Kidney (tissue), 14 donors: Measurements from ENCODE around the gene DUSP15. TPM values are rescaled to one million over a fixed set of nuclear protein-coding genes. Genes with fewer than 3 reads are reported as not detected.
A peak's percentile ranks its signal among the peaks of the same experiment; 100 is the strongest.

ENCODE experiments used
- DNase-seq, 5 donors: peaks; one replicate each; pipeline ENCODE4 v3.0.0-alpha.2; 2013 to 2020
- FAIRE-seq: peaks from 2 replicates; lab custom pipeline; 2012; peaks lifted over from hg19 to GRCh38; lab: Jason Lieb, UNC
- H3K27ac ChIP-seq, 2 donors: one replicate each; pipeline ENCODE4 v1.7.0; 2013; ENCODE audit warnings: low read depth in 2 of 2, low read length in 2 of 2, inconsistent platforms in 1 of 2
- H3K27me3 ChIP-seq: one replicate; pipeline ENCODE4 v1.7.1; 2013; ENCODE audit warnings: low read length, inconsistent platforms; ENCODE audit not compliant: control insufficient read depth, insufficient read depth
- H3K36me3 ChIP-seq, 3 donors: one replicate each; pipeline versions ENCODE4 v1.7.0 to v1.7.1; 2013; ENCODE audit warnings: low read length in 3 of 3, control low read depth in 1 of 3, inconsistent platforms in 1 of 3; ENCODE audit not compliant: insufficient read depth in 3 of 3, control insufficient read depth in 2 of 3
- H3K4me1 ChIP-seq, 3 donors: one replicate each; pipeline versions ENCODE4 v1.7.0 to v1.7.1; 2013; ENCODE audit warnings: low read length in 3 of 3, inconsistent platforms in 1 of 3, low read depth in 1 of 3; ENCODE audit not compliant: control insufficient read depth in 2 of 3, insufficient read depth in 2 of 3
- H3K4me3 ChIP-seq, 3 donors: one replicate each; pipeline versions ENCODE4 v1.7.0 to v1.8.1; 2013; ENCODE audit warnings: low read length in 3 of 3, control low read depth in 1 of 3, inconsistent platforms in 1 of 3
- H3K9ac ChIP-seq, 3 donors: one replicate each; pipeline versions ENCODE4 v1.7.0 to v1.7.1; 2013; ENCODE audit warnings: low read length in 3 of 3, control low read depth in 1 of 3, inconsistent platforms in 1 of 3
- H3K9me3 ChIP-seq, 3 donors: one replicate each; pipeline versions ENCODE4 v1.7.0 to v1.7.1; 2013; ENCODE audit warnings: low read length in 3 of 3, control low read depth in 1 of 3, inconsistent platforms in 1 of 3; ENCODE audit not compliant: control insufficient read depth in 2 of 3, insufficient read depth in 1 of 3
- intact Hi-C: fragments of 100-400 bp; cut with DNase I; formaldehyde crosslinking; loops from one replicate; pipeline ENCODE4 v1.11.1; 2022
- polyA plus RNA-seq: library from polyadenylated mRNA; stranded (reverse); fragments of 350-450 nt; fragmentation: Illumina TruSeq; extraction: RNeasy Lipid Tissue Mini Kit (QIAGEN cat#74804); gene quantifications from one replicate; pipeline ENCODE4 v1.2.3, GENCODE V29; 2014; ENCODE audit warnings: low read depth, low replicate concordance; ENCODE audit not compliant: insufficient read depth
- total RNA-seq: library from RNA; stranded (reverse); fragmentation: NEBNext Ultra II Directional; extraction: Animal tissue kit (Norgen Biotek cat#: 25700); gene quantifications from one replicate; pipeline ENCODE4 v1.2.1, GENCODE V29; 2021
- TF ChIP-seq, protein P1 (sequence below): IDR thresholded peaks from 3 replicates; pipeline ENCODE4 v1.5.1; 2012; ENCODE audit warnings: mild to moderate bottlenecking, moderate library complexity, borderline replicate concordance; ENCODE audit not compliant: insufficient read depth; ENCODE audit errors: extremely low read depth
- donor health status: control.
- donor health status: control.
- donor health status: control.
- donor health status: control.
- donor health status: control.
- donor health status: DM: yes; HTN: yes; CAD: no.
- donor health status: Normal renal cell carcinoma (clear cell type).

DUSP15 gene
- total and polyA plus RNA-seq, 2 donors from 2014 or later, result 13.2 to 143 TPM

- intact Hi-C loops, result loop anchor here (10.0 kb wide), 1 partner anchor 128 kb away; the partner anchor contains the start of gene PDRG1
- TF ChIP-seq, protein P1, sequence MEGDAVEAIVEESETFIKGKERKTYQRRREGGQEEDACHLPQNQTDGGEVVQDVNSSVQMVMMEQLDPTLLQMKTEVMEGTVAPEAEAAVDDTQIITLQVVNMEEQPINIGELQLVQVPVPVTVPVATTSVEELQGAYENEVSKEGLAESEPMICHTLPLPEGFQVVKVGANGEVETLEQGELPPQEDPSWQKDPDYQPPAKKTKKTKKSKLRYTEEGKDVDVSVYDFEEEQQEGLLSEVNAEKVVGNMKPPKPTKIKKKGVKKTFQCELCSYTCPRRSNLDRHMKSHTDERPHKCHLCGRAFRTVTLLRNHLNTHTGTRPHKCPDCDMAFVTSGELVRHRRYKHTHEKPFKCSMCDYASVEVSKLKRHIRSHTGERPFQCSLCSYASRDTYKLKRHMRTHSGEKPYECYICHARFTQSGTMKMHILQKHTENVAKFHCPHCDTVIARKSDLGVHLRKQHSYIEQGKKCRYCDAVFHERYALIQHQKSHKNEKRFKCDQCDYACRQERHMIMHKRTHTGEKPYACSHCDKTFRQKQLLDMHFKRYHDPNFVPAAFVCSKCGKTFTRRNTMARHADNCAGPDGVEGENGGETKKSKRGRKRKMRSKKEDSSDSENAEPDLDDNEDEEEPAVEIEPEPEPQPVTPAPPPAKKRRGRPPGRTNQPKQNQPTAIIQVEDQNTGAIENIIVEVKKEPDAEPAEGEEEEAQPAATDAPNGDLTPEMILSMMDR, result no peak
- Histone ChIP-seq H3K9ac (no peak overlapping the region), H3K4me1 (peaks cover 0 to 3% (median 2%) of the 10 kb centered on the region in 3 donors), H3K4me3 (no peak overlapping the region), H3K27ac (no peak overlapping the region), H3K27me3 (no peaks in the 10 kb centered on the region), H3K36me3 (no peaks in the 10 kb centered on the region), H3K9me3 (no peaks in the 10 kb centered on the region)
- no peak for FAIRE-seq
- DNase-seq, result no peak
Measured at GRCh38 chr20:31827059-31827458, 43.3 kb downstream of the DUSP15 start.

DNA sequence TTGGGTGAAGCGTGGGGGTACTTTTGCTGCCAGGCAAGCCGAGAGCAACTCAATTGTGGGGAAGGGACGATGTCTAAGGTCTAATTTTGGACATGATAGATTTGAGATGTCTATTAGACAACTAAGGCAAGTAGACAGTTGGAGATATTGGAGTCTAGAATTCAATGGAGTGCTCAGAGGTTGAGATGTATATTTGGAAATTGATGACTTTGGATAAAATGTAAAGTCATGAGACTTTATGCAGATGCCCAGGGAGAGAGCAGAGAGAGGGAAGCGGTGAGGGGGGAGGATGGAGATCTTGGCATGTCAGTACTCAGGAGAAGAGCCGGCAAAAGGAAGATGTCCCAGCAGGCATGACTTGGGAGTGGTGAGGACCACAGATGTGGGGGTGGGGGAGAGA is 44.3 kb downstream of the DUSP15 start:
- Histone ChIP-seq H3K9ac (no peak overlapping the region), H3K4me1 (peaks cover 0 to 3% (median 2%) of the 10 kb centered on the region in 3 donors), H3K27me3 (no peaks in the 10 kb centered on the region), H3K9me3 (no peaks in the 10 kb centered on the region), H3K36me3 (no peaks in the 10 kb centered on the region), H3K4me3 (no peak overlapping the region), H3K27ac (no peak overlapping the region)
- intact Hi-C loops, result loop anchor here (10.0 kb wide), 1 partner anchor 129 kb away; the partner anchor contains the start of gene PDRG1
- TF ChIP-seq, protein P1, result no peak
- no peak for FAIRE-seq
- peak in 1 of 5 donors; percentile 4 for DNase-seq

- H3K27me3 ChIP-seq, result no peaks in the 10 kb centered on the region
- DNase-seq (peak in 1 of 5 donors; percentile 41), FAIRE-seq (no peak)
- intact Hi-C loops, result loop anchor here (10.0 kb wide), 1 partner anchor 130 kb away; the partner anchor contains the start of gene PDRG1
- no peaks in the 10 kb centered on the region for H3K9me3 ChIP-seq
- no peak overlapping the region for H3K4me3 ChIP-seq
- H3K9ac ChIP-seq, result no peak overlapping the region
- TF ChIP-seq, protein P1, result no peak
- peaks cover 0 to 3% (median 2%) of the 10 kb centered on the region in 3 donors for H3K4me1 ChIP-seq
- no peak overlapping the region for H3K27ac ChIP-seq
- H3K36me3 ChIP-seq, result no peaks in the 10 kb centered on the region
Measured at GRCh38 chr20:31824554-31825313, 45.6 kb downstream of the DUSP15 start.
